Activated B cell treated with CpG ODN at 0.5 μM for 24 hours (primary cell): ENCODE data around the gene KCTD8. TPM values are rescaled to one million over a fixed set of nuclear protein-coding genes. Genes with fewer than 3 reads are reported as not detected.
A peak's percentile ranks its signal among the peaks of the same experiment; 100 is the strongest.

Experiments used
- ATAC-seq: fragments of 200-7000 bp; cut with Tn5 transposase; one replicate; pipeline ENCODE4 v1.10.0; 2021; ENCODE audit warnings: low read depth, mild to moderate bottlenecking, moderate library complexity
- CTCF ChIA-PET: fragments of 350-600 bp; sonication (Branson Sonifier 250); formaldehyde crosslinking; loops from one replicate; lab custom pipeline; 2021; ENCODE audit warnings: antibody characterized with exemption; lab: Charles Lee
- POLR2A ChIA-PET: fragments of 350-600 bp; sonication (Branson Sonifier 250); formaldehyde crosslinking; loops from one replicate; lab custom pipeline; 2021; ENCODE audit warnings: antibody characterized with exemption; lab: Charles Lee
- DNase-seq: peaks from one replicate; pipeline ENCODE4 v3.0.0; 2022
- H3K27ac Mint-ChIP-seq: one replicate; pipeline ENCODE4 v1.8.0; 2020; ENCODE audit warnings: mixed read lengths
- H3K27me3 Mint-ChIP-seq: one replicate; pipeline ENCODE4 v1.8.0; 2021; ENCODE audit warnings: mixed read lengths
- H3K36me3 Mint-ChIP-seq: one replicate; pipeline ENCODE4 v1.8.0; 2021; ENCODE audit warnings: low read depth, mixed read lengths
- H3K4me1 Mint-ChIP-seq: one replicate; pipeline ENCODE4 v1.8.0; 2021; ENCODE audit warnings: mixed read lengths
- H3K4me3 Mint-ChIP-seq: one replicate; pipeline ENCODE4 v1.8.0; 2020; ENCODE audit warnings: mild to moderate bottlenecking, mixed read lengths
- H3K9me3 Mint-ChIP-seq: one replicate; pipeline ENCODE4 v1.8.0; 2020; ENCODE audit warnings: mixed read lengths
- intact Hi-C: fragments of 100-400 bp; cut with micrococcal nuclease; formaldehyde crosslinking; loops from one replicate; pipeline ENCODE4 v1.15.1; 2024
- total RNA-seq: library from RNA; stranded (reverse); gene quantifications from 2 replicates; pipeline ENCODE4 v1.2.3, GENCODE V29; 2022
- TF ChIP-seq, protein P1 (sequence below): fragments of 200-600 bp; IDR thresholded peaks from one replicate; pipeline ENCODE4 v1.8.0; 2022; ENCODE audit warnings: antibody characterized with exemption, mild to moderate bottlenecking

The KCTD8 gene
- not detected in 2 replicates for total RNA-seq

DNA sequence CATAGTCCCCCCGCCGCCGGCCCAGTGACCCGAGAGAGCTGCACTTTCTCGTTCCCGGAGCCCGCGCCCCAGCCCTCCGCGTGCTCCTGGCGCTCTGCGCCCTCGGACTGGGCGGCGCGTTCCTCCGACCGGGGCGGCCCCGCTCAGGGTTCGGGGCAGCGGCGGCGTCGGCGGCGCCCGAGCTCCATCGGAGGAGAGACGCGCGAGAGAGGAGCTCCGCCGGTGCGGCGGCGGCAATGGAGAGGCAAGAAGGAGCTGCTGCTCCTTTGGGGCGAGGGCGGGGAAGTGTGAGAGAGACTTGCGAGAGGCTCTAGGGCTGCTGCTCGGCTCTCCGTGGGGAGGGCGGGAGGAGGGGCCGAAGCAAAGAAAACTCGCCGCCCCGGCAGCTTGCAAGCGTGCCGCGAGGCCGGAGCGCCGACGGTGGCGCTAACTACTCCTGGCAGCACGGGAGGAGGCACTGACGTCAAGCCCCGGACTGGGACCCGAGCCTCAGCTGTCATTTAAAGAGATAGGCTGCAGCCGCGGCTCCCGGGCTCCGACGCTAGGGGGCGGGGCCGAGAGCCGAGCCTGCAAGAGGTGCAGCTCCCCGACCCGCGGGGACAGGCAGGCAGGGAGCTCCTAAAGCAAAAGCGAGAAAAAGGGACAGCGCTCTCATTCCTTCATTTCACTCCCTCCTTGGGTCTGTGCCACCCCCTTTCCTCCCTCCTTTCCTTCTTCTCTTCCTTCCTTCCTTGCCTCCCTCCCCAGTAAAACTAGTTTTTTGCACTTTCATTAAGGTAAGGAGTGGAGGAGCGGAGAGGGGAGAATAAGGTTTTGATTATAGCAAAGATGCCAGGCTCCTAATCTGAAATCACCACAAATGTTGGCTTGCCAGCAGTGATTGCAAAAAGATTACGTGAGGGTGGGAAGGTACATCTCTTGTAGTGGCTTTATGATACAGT is at the start of gene KCTD8:
TSS of gene KCTD8 (minus strand) at position 289 of the 941 bp plus-strand sequence.
- TF ChIP-seq, protein P1, sequence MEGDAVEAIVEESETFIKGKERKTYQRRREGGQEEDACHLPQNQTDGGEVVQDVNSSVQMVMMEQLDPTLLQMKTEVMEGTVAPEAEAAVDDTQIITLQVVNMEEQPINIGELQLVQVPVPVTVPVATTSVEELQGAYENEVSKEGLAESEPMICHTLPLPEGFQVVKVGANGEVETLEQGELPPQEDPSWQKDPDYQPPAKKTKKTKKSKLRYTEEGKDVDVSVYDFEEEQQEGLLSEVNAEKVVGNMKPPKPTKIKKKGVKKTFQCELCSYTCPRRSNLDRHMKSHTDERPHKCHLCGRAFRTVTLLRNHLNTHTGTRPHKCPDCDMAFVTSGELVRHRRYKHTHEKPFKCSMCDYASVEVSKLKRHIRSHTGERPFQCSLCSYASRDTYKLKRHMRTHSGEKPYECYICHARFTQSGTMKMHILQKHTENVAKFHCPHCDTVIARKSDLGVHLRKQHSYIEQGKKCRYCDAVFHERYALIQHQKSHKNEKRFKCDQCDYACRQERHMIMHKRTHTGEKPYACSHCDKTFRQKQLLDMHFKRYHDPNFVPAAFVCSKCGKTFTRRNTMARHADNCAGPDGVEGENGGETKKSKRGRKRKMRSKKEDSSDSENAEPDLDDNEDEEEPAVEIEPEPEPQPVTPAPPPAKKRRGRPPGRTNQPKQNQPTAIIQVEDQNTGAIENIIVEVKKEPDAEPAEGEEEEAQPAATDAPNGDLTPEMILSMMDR: no peak
- Mint-ChIP-seq H3K4me1 (peaks cover 9% of the 10 kb centered on the region), H3K4me3 (peak within 1 kb of the TSS; percentile 79), H3K27me3 (peaks cover 26% of the 10 kb centered on the region), H3K9me3 (no peaks in the 10 kb centered on the region), H3K36me3 (no peaks in the 10 kb centered on the region), H3K27ac (no peak within 1 kb of the TSS)
- DNase-seq (peak; percentile 42), ATAC-seq (peak; percentile 79)
- ChIA-PET POLR2A (no interaction called here), CTCF (interaction anchor here (1.3 kb wide), 1 partner anchor 1317 kb away, joined by 4 read pairs; no protein-coding TSS in a partner anchor)
- intact Hi-C loops: no loop called here

DNA sequence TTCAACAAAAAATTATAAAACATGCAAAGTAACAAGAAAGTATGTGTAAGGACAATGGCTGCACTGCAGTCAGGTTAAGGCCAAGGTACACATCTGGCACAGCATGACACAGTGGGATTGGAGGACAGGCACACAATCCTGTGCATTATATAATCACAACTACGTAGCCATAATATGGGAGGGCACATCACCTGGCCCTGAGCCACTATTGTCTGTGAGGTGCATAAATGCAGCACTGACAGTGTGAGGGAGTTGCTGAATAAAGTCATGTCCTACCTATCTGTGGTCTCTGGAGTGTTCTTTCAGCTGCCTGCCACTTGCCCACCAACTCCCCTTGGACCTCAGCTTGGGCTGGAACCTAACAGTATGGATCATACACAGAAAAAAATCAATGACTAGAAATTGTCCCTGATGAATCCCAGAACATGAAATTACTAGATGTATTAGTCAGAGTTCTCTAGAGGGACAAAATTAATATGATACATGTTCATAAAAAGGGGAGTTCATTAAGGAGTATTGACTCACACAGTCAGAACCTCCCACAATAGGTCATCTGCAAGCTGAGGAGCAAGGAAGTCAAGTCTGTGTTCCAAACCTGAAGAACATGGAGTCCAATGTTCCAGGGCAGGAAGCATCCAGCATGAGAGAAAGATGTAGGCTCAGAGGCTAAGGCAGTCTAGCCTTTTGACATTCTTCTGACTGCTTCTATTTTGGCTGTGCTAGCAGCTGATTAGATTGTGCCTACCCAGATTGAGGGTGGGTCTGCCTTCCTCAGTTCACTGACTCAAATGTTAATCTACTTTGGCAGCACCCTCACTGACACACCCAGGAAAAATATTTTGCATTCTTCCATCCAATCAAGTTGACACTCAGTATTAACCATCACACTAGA is 46.4 kb upstream of the KCTD8 start:
- no peaks in the 10 kb centered on the region for H3K4me1 Mint-ChIP-seq
- ATAC-seq (no peak), DNase-seq (no peak)
- TF ChIP-seq, protein P1: no peak
- H3K27ac Mint-ChIP-seq: no peak overlapping the region
- intact Hi-C loops: no loop called here
- H3K27me3 Mint-ChIP-seq: no peaks in the 10 kb centered on the region
- ChIA-PET CTCF (interaction anchor here (1.4 kb wide), 1 partner anchor 1363 kb away, joined by 5 read pairs; no protein-coding TSS in a partner anchor), POLR2A (no interaction called here)
- H3K4me3 Mint-ChIP-seq: no peak overlapping the region
- H3K36me3 Mint-ChIP-seq: no peaks in the 10 kb centered on the region
- H3K9me3 Mint-ChIP-seq: no peaks in the 10 kb centered on the region

DNA sequence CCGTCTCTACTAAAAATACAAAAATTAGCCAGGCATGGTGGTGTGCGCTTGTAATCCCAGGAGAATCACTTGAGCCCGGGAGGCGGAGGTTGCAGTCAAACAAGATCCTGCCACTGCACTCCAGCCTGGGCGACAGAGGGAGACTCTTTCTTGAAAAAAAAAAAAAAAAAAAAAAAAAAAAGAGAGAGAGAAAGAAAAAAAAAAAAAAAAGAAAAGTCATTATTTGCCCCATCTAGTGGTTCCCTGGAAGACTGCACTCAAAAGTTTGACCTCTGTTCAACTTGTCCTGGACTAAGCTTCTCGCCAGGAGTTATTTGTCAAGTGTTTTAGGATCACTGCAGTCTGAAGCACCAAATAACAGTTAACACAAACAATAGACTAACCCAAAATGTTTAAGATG is 45.3 kb upstream of the KCTD8 start:
- TF ChIP-seq, protein P1: no peak
- no peak for DNase-seq
- H3K27ac Mint-ChIP-seq: no peak overlapping the region
- ChIA-PET POLR2A (no interaction called here), CTCF (interaction anchor here (1.4 kb wide), 1 partner anchor 1362 kb away, joined by 5 read pairs; no protein-coding TSS in a partner anchor)
- H3K4me3 Mint-ChIP-seq: no peak overlapping the region
- H3K9me3 Mint-ChIP-seq: no peaks in the 10 kb centered on the region
- H3K36me3 Mint-ChIP-seq: no peaks in the 10 kb centered on the region
- no peaks in the 10 kb centered on the region for H3K27me3 Mint-ChIP-seq
- ATAC-seq: no peak
- intact Hi-C loops: loop anchor here (2.0 kb wide), 1 partner anchor 1361 kb away; no protein-coding TSS in a partner anchor
- no peaks in the 10 kb centered on the region for H3K4me1 Mint-ChIP-seq

DNA sequence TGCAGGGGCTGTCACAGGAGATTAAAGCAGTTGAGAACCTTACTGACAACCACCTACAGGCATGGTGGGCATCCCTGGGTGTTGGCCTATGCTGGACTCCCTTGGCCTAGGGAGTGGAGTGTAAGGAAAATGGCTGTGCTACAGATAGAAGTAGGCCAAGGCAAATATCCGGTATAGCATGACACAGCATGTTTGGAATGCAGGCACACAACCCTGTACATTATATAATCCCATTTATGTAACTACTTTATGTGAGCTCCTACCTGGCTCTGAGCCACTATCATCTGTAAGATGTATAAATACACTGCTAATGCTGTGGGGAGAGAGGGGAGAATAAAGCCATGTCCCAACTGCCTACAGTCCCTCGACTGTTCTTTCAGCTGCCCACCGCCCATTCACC is 38.7 kb upstream of the KCTD8 start:
- Mint-ChIP-seq H3K9me3 (peaks cover 10% of the 10 kb centered on the region), H3K4me1 (no peaks in the 10 kb centered on the region), H3K36me3 (no peaks in the 10 kb centered on the region), H3K27me3 (no peaks in the 10 kb centered on the region), H3K4me3 (no peak overlapping the region), H3K27ac (no peak overlapping the region)
- DNase-seq (no peak), ATAC-seq (no peak)
- ChIA-PET CTCF (no interaction called here), POLR2A (no interaction called here)
- intact Hi-C loops: no loop called here
- TF ChIP-seq, protein P1: no peak
